Liver (tissue), 9 donors: ENCODE measurements around the gene ATOH8. TPM values are rescaled to one million over a fixed set of nuclear protein-coding genes. Genes with fewer than 3 reads are reported as not detected.

ENCODE experiments used
- DNase-seq: peaks from one replicate; pipeline ENCODE4 v3.0.0-alpha.2; 2017; ENCODE audit warnings: low spot score
- H3K27ac ChIP-seq, 2 donors: one replicate each; pipeline ENCODE4 v1.7.0; 2013; ENCODE audit warnings: inconsistent platforms in 2 of 2, low read length in 2 of 2, control low read depth in 1 of 2, low read depth in 1 of 2, mild to moderate bottlenecking in 1 of 2
- H3K27me3 ChIP-seq, 4 donors: one replicate each; pipeline versions ENCODE4 v1.6.1 to v1.7.0; 2013; ENCODE audit warnings: low read length in 3 of 4, inconsistent platforms in 1 of 4, mild to moderate bottlenecking in 1 of 4, moderate library complexity in 1 of 4; ENCODE audit not compliant: control insufficient read depth in 4 of 4, insufficient read depth in 4 of 4
- H3K36me3 ChIP-seq, 4 donors: one replicate each; pipeline versions ENCODE4 v1.6.1 to v1.7.0; 2013; ENCODE audit warnings: low read length in 3 of 4, mild to moderate bottlenecking in 3 of 4, low read depth in 1 of 4, moderate library complexity in 1 of 4; ENCODE audit not compliant: control insufficient read depth in 4 of 4, insufficient read depth in 3 of 4
- H3K4me1 ChIP-seq, 4 donors: one replicate each; pipeline versions ENCODE4 v1.6.1 to v1.7.0; 2013; ENCODE audit warnings: low read length in 3 of 4, mild to moderate bottlenecking in 3 of 4, moderate library complexity in 1 of 4; ENCODE audit not compliant: control insufficient read depth in 4 of 4, insufficient read depth in 4 of 4
- H3K4me3 ChIP-seq, 3 donors: one replicate each; pipeline versions ENCODE4 v1.6.1 to v1.7.0; 2013; ENCODE audit warnings: low read length in 3 of 3, control low read depth in 1 of 3, low read depth in 1 of 3, mild to moderate bottlenecking in 1 of 3
- H3K9ac ChIP-seq, 2 donors: one replicate each; pipeline ENCODE4 v1.7.0; 2013; ENCODE audit warnings: low read length in 2 of 2, mild to moderate bottlenecking in 2 of 2, moderate library complexity in 2 of 2, control low read depth in 1 of 2, low read depth in 1 of 2
- H3K9me3 ChIP-seq, 4 donors: one replicate each; pipeline versions ENCODE4 v1.6.1 to v1.7.0; 2013; ENCODE audit warnings: low read length in 3 of 4; ENCODE audit not compliant: control insufficient read depth in 4 of 4
- ATF3 ChIP-seq: IDR thresholded peaks from 2 replicates; pipeline ENCODE4 v1.6.1; 2016; ENCODE audit warnings: antibody characterized with exemption
- CTCF ChIP-seq: fragments of 150-350 bp; IDR thresholded peaks from 2 replicates; pipeline ENCODE4 v1.5.1; 2017; ENCODE audit warnings: improper control_type of control experiment, low read depth, low read length; ENCODE audit not compliant: missing input control
- EGR1 ChIP-seq, 2 donors: IDR thresholded peaks; 2 replicates each; pipeline ENCODE4 v1.6.1; 2016 to 2018; ENCODE audit warnings: antibody characterized with exemption in 2 of 2, low read depth in 2 of 2
- FOXA1 ChIP-seq: IDR thresholded peaks from 2 replicates; pipeline ENCODE4 v1.6.1; 2016; ENCODE audit warnings: antibody characterized with exemption
- FOXA2 ChIP-seq: IDR thresholded peaks from 2 replicates; pipeline ENCODE4 v1.6.1; 2016; ENCODE audit warnings: antibody characterized with exemption
- GABPA ChIP-seq, 2 donors: IDR thresholded peaks in 1 of 2; conservative IDR thresholded peaks in 1 of 2; 2 replicates each; pipeline ENCODE4 v1.6.1; 2016; ENCODE audit warnings: antibody characterized with exemption in 2 of 2, mild to moderate bottlenecking in 1 of 2, moderate library complexity in 1 of 2
- HNF4A ChIP-seq, 2 donors: conservative IDR thresholded peaks; 2 replicates each; pipeline ENCODE4 v1.6.1; 2016; ENCODE audit warnings: antibody characterized with exemption in 2 of 2, mild to moderate bottlenecking in 2 of 2
- HNF4G ChIP-seq: IDR thresholded peaks from 2 replicates; pipeline ENCODE4 v1.6.1; 2016; ENCODE audit warnings: antibody characterized with exemption
- JUND ChIP-seq, 2 donors: IDR thresholded peaks; 2 replicates each; pipeline ENCODE4 v1.6.1; 2016; ENCODE audit warnings: antibody characterized with exemption in 2 of 2
- NR2F2 ChIP-seq: IDR thresholded peaks from 2 replicates; pipeline ENCODE4 v1.6.1; 2016; ENCODE audit warnings: antibody characterized with exemption
- RAD21 ChIP-seq, 2 donors: IDR thresholded peaks; 2 replicates each; pipeline ENCODE4 v1.6.1; 2016; ENCODE audit warnings: antibody characterized with exemption in 2 of 2, mild to moderate bottlenecking in 2 of 2
- REST ChIP-seq: IDR thresholded peaks from 2 replicates; pipeline ENCODE4 v1.6.1; 2016; ENCODE audit warnings: antibody characterized with exemption, mild to moderate bottlenecking
- RXRA ChIP-seq, 2 donors: IDR thresholded peaks; 2 replicates each; pipeline ENCODE4 v1.6.1; 2017 to 2018; ENCODE audit warnings: antibody characterized with exemption in 2 of 2, mild to moderate bottlenecking in 1 of 2
- SP1 ChIP-seq: IDR thresholded peaks from 2 replicates; pipeline ENCODE4 v1.6.1; 2018; ENCODE audit warnings: antibody characterized with exemption, mild to moderate bottlenecking
- TAF1 ChIP-seq: conservative IDR thresholded peaks from 2 replicates; pipeline ENCODE4 v1.6.1; 2016; ENCODE audit warnings: antibody characterized with exemption, mild to moderate bottlenecking
- ZBTB33 ChIP-seq: IDR thresholded peaks from 2 replicates; pipeline ENCODE4 v1.6.1; 2016; ENCODE audit warnings: antibody characterized with exemption
- whole genome bisulfite sequencing: extraction: QIAGEN DNeasy Blood & Tissue Kit; methylation state at CpG from one replicate; pipeline ENCODE4 v1.1.7; 2013; 5-methylcytosine and 5-hydroxymethylcytosine counted together
- polyA plus RNA-seq, 2 donors: library from polyadenylated mRNA; stranded (reverse) in 1 of 2; unstranded in 1 of 2; fragments of 200-250 nt in 1 of 2; fragments of >200 nt in 1 of 2; fragmentation: Nextera tagmentation in 1 of 2; extraction: Ambion mirVana in 1 of 2; gene quantifications; one replicate each; pipeline versions ENCODE4 v1.2.1 to v1.2.3, GENCODE V29; 2013 to 2015
- total RNA-seq, 2 donors: library from RNA; depleted of rRNA; stranded (reverse); fragments of >200 nt; gene quantifications; one replicate each; pipeline ENCODE4 v1.2.3, GENCODE V29; 2014
- TF ChIP-seq, protein P1 (sequence below): IDR thresholded peaks from 2 replicates; pipeline ENCODE4 v1.6.1; 2016; ENCODE audit warnings: antibody characterized with exemption
- donor health status: healthy.
- donor health status: healthy.
- donor health status: healthy.
- donor health status: healthy.
- donor health status: healthy.

ATOH8 gene
- total and polyA plus RNA-seq, 4 donors, result 0.33 to 37.7 (median 26.8) TPM

GRCh38 chr2:85763831-85764230, 10.0 kb downstream of the ATOH8 start:
- 84% methylated on average over 16 of the region's 16 CpGs for WGBS
- H3K4me3 ChIP-seq, result no peak overlapping the region
- H3K4me1 ChIP-seq, result peaks cover 25 to 60% (median 53%) of the 10 kb centered on the region in 4 donors
- H3K9me3 ChIP-seq, result no peaks in the 10 kb centered on the region
- H3K9ac ChIP-seq, result no peak overlapping the region
- no peak overlapping the region for H3K27ac ChIP-seq
- no peak for TF ChIP-seq EGR1 (IDR thresholded peaks at IDR 0.05; ENCODE audit: low read depth in 2 of 2)
- TF ChIP-seq SP1, result no peak
- TF ChIP-seq, protein P1, sequence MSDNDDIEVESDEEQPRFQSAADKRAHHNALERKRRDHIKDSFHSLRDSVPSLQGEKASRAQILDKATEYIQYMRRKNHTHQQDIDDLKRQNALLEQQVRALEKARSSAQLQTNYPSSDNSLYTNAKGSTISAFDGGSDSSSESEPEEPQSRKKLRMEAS, result no peak
- no peak for TF ChIP-seq RAD21 (IDR thresholded peaks at IDR 0.05)
- TF ChIP-seq FOXA1, result no peak
- no peak for TF ChIP-seq CTCF
- TF ChIP-seq GABPA (IDR thresholded peaks at IDR 0.05 in 1 of 2, conservative IDR thresholded peaks at IDR 0.05 in 1 of 2), result no peak
- TF ChIP-seq JUND (IDR thresholded peaks at IDR 0.05), result no peak
- TF ChIP-seq NR2F2, result no peak
- no peak for TF ChIP-seq TAF1
- no peak for TF ChIP-seq FOXA2
- no peak for TF ChIP-seq HNF4A (conservative IDR thresholded peaks at IDR 0.05)
- no peak for TF ChIP-seq RXRA (IDR thresholded peaks at IDR 0.05)
- no peak for TF ChIP-seq ATF3
- TF ChIP-seq HNF4G, result no peak
- no peak for TF ChIP-seq REST
- no peaks in the 10 kb centered on the region for H3K27me3 ChIP-seq
- peaks cover 0 to 11% (median 3%) of the 10 kb centered on the region in 4 donors for H3K36me3 ChIP-seq
- DNase-seq, result no peak

DNA sequence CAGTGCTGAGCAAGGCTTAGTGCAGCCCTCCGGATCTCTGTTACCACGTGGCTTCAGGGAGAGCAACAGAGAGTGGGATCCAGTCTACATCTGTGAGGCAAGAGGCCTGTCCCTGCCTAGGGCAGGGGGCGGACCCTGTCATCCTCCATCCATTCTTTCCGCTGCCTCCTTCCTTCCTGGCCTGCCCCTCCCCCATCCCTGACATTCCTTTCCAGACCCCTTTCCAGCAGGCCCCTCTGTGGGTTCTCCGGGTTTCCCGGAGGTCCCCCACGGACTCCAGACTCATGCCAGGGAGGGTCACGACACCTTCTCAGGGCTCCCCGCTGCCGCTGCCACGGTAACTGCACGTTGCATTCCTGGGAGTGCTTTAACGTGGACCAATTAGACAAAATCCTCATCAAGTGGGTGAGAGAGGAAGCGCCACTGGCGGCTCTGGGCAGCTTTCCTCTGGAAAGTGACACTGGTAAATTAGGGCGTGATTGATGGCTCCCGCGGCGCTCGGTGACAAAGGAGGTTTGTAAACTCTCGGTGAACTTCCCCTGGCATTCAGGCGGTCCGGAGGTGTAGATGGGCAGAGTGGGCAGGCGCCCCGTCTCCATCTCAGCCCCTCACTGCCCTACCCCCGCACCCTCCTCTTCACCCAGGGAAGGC, 11.4 kb downstream of the ATOH8 start:
- Histone ChIP-seq H3K4me3 (no peak overlapping the region), H3K4me1 (peaks cover 28 to 64% (median 55%) of the 10 kb centered on the region in 4 donors), H3K27ac (no peak overlapping the region), H3K36me3 (peaks cover 0 to 9% (median 3%) of the 10 kb centered on the region in 4 donors), H3K27me3 (no peaks in the 10 kb centered on the region), H3K9ac (no peak overlapping the region), H3K9me3 (no peaks in the 10 kb centered on the region)
- no peak for TF ChIP-seq REST
- TF ChIP-seq, protein P1, result no peak
- no peak for TF ChIP-seq JUND (IDR thresholded peaks at IDR 0.05)
- no peak for TF ChIP-seq EGR1 (IDR thresholded peaks at IDR 0.05; ENCODE audit: low read depth in 2 of 2)
- TF ChIP-seq HNF4A (conservative IDR thresholded peaks at IDR 0.05), result no peak
- TF ChIP-seq RXRA (IDR thresholded peaks at IDR 0.05), result no peak
- no peak for TF ChIP-seq FOXA1
- no peak for TF ChIP-seq TAF1
- no peak for TF ChIP-seq ZBTB33
- DNase-seq, result no peak
- WGBS, result 78% methylated on average over 26 of the region's 26 CpGs
